ENCODE data around the gene FLVCR2. TPM values are rescaled to one million over a fixed set of nuclear protein-coding genes. Genes with fewer than 3 reads are reported as not detected.
"Not testable (repeated sequence)": the region's sequence is repeated elsewhere in the genome, so short reads cannot be mapped to it uniquely, and the experiment has no call there.

Gene FLVCR2
- polyA plus RNA-seq, 1 of the 3 experiments (the other 2 are of a cell fraction): 0.05 TPM

DNA sequence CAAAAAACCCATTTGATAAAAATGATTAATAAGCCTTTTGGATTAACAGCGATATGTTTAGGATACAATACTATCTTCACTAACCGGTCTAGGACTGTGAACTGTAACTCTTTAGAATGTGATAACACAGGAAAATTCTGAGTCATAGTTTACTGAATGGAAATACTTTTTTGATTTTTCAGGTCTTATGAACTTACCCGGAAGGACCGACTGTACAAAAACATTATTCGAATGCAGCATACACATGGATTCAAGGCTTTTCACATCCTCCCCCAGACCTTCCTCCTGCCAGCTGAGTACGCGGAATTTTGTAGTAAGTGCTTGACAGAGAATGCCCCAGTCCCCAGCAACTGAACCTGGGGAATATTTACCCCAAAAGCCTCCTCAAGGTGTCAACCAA lies 111.6 kb downstream of the FLVCR2 start:
- WGBS (ENCODE audit: low lambda C conversion rate): 95% methylated on average over 7 of the region's 7 CpGs

DNA sequence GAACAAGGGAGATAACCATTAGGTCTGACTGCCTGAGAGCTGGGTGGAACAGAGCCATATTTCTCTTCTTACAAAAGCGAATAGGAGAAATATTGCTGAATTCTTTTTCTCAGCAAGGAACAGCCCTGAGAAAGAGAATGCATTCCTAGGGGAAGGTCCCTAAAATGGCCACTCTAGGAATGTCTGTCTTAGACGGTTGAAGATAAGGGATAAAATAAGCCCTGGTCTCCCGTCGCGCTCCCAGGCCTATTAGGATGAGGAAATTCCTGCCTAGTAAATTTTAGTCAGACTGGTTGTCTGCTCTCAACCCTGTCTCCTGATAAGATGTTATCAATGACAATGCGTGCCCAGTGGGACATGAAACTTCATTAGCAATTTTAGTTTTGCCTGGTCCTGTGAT lies 116.6 kb downstream of the FLVCR2 start:
- 97% methylated on average over 6 of the region's 6 CpGs for WGBS (ENCODE audit: low lambda C conversion rate)
- not testable (repeated sequence) for H3K27ac ChIP-seq (ENCODE audit: low read depth in 2 of 2, low read length in 1 of 2)

More for the DNA sequence above, 111.6 kb downstream of the FLVCR2 start:
- Histone ChIP-seq H3F3A (replicated peaks; ENCODE audit: insufficient read depth) (no peaks in the 10 kb centered on the region), H3K27me3 (ENCODE audit: insufficient read depth) (no peaks in the 10 kb centered on the region), H3K9ac (no peak overlapping the region), H3K27ac (ENCODE audit: low read depth in 2 of 2, low read length in 1 of 2) (no peak overlapping the region), H4K20me1 (ENCODE audit: insufficient read depth) (no peaks in the 10 kb centered on the region), H3K4me3 (ENCODE audit: low read depth in 2 of 2, low read length in 1 of 2) (no peak overlapping the region), H3K36me3 (replicated peaks in 1 of 2; ENCODE audit: control insufficient read depth in 1 of 2, insufficient read depth in 2 of 2, low read length in 1 of 2) (peaks cover 33 to 40% of the 10 kb centered on the region in 2 experiments), H3K4me2 (no peak overlapping the region), H2AFZ (ENCODE audit: low read depth) (no peak overlapping the region), H3K79me2 (ENCODE audit: insufficient read depth) (no peaks in the 10 kb centered on the region), H3K9me3 (no peaks in the 10 kb centered on the region), H3K4me1 (ENCODE audit: control insufficient read depth in 1 of 2, insufficient read depth in 2 of 2, low read depth in 1 of 2, low read length in 1 of 2) (no peaks in the 10 kb centered on the region), H3K9me2 (no peaks in the 10 kb centered on the region)
- POLR2A ChIA-PET: no interaction called here
- no peak for TF ChIP-seq MXI1 (IDR thresholded peaks at IDR 0.05; ENCODE audit: low read depth, low read length)
- TF ChIP-seq, protein P1, sequence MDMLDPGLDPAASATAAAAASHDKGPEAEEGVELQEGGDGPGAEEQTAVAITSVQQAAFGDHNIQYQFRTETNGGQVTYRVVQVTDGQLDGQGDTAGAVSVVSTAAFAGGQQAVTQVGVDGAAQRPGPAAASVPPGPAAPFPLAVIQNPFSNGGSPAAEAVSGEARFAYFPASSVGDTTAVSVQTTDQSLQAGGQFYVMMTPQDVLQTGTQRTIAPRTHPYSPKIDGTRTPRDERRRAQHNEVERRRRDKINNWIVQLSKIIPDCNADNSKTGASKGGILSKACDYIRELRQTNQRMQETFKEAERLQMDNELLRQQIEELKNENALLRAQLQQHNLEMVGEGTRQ (IDR thresholded peaks at IDR 0.05; ENCODE audit: borderline replicate concordance, low read depth, low read length): no peak
- no peak for TF ChIP-seq MEF2A (IDR thresholded peaks at IDR 0.05; ENCODE audit: borderline replicate concordance, low read depth)
- TF ChIP-seq POLR2AphosphoS5 (IDR thresholded peaks at IDR 0.05; ENCODE audit: low read depth, low read length): no peak
- TF ChIP-seq TCF12 (IDR thresholded peaks at IDR 0.05): no peak
- TF ChIP-seq, protein P2, sequence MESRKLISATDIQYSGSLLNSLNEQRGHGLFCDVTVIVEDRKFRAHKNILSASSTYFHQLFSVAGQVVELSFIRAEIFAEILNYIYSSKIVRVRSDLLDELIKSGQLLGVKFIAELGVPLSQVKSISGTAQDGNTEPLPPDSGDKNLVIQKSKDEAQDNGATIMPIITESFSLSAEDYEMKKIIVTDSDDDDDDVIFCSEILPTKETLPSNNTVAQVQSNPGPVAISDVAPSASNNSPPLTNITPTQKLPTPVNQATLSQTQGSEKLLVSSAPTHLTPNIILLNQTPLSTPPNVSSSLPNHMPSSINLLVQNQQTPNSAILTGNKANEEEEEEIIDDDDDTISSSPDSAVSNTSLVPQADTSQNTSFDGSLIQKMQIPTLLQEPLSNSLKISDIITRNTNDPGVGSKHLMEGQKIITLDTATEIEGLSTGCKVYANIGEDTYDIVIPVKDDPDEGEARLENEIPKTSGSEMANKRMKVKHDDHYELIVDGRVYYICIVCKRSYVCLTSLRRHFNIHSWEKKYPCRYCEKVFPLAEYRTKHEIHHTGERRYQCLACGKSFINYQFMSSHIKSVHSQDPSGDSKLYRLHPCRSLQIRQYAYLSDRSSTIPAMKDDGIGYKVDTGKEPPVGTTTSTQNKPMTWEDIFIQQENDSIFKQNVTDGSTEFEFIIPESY (IDR thresholded peaks at IDR 0.05; ENCODE audit: borderline replicate concordance, low read depth): no peak
- no peak for DNase-seq
- CTCF ChIA-PET: interaction anchor here (3.4 kb wide), 1 partner anchor 19 kb away, joined by 9 read pairs; no protein-coding TSS in a partner anchor

DNA sequence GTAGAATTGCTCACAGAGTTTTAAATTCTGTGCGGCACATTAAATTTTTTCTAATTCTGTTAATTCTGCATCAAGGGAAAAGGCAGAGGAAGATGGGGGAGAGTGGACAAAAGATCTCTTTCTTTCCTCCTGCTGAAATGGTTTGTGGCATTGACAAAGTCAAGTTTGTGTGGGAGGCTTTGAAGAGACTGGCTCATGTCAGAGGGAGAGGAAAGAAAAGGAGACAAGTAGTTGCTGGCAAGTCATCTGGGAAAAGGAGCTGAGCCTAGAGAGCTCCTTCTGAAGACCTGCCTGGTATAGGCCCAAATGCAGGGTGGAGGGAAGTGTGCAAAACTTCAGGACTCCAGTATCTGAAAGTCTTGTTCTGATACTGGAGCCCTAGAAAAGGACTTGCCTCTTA lies 119.0 kb downstream of the FLVCR2 start:
- Histone ChIP-seq H4K20me1 (ENCODE audit: insufficient read depth) (no peaks in the 10 kb centered on the region), H2AFZ (ENCODE audit: low read depth) (no peak overlapping the region), H3K9me2 (no peaks in the 10 kb centered on the region), H3K9me3 (no peaks in the 10 kb centered on the region), H3K36me3 (replicated peaks in 1 of 2; ENCODE audit: control insufficient read depth in 1 of 2, insufficient read depth in 2 of 2, low read length in 1 of 2) (peaks cover 37 to 48% of the 10 kb centered on the region in 2 experiments), H3K9ac (no peak overlapping the region), H3F3A (replicated peaks; ENCODE audit: insufficient read depth) (no peaks in the 10 kb centered on the region), H3K4me3 (ENCODE audit: low read depth in 2 of 2, low read length in 1 of 2) (no peak overlapping the region), H3K4me2 (no peak overlapping the region), H3K79me2 (ENCODE audit: insufficient read depth) (no peaks in the 10 kb centered on the region), H3K27me3 (ENCODE audit: insufficient read depth) (no peaks in the 10 kb centered on the region), H3K27ac (ENCODE audit: low read depth in 2 of 2, low read length in 1 of 2) (no peak overlapping the region), H3K4me1 (ENCODE audit: control insufficient read depth in 1 of 2, insufficient read depth in 2 of 2, low read depth in 1 of 2, low read length in 1 of 2) (no peaks in the 10 kb centered on the region; a peak in 1 of 4 replicates)
- POLR2A ChIA-PET: no interaction called here
- CTCF ChIA-PET: interaction anchor here (4.6 kb wide), 1 partner anchor 12 kb away, joined by 24 read pairs; no protein-coding TSS in a partner anchor
- DNase-seq: no peak
- TF ChIP-seq, protein P1 (IDR thresholded peaks at IDR 0.05; ENCODE audit: borderline replicate concordance, low read depth, low read length): no peak
- TF ChIP-seq SMC3 (IDR thresholded peaks at IDR 0.05; ENCODE audit: low read depth, low read length) (no peak), TAF1 (IDR thresholded peaks at IDR 0.05; ENCODE audit: borderline replicate concordance, low read depth, low read length) (no peak), ELF1 (IDR thresholded peaks at IDR 0.05) (no peak), RFX5 (IDR thresholded peaks at IDR 0.05; ENCODE audit: low read length) (no peak), TCF12 (IDR thresholded peaks at IDR 0.05) (no peak), RXRA (IDR thresholded peaks at IDR 0.05; ENCODE audit: borderline replicate concordance, low read depth) (no peak)
- TF ChIP-seq, protein P3, sequence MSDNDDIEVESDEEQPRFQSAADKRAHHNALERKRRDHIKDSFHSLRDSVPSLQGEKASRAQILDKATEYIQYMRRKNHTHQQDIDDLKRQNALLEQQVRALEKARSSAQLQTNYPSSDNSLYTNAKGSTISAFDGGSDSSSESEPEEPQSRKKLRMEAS (IDR thresholded peaks at IDR 0.05; ENCODE audit: low read depth): no peak
- WGBS (ENCODE audit: low lambda C conversion rate): 93% methylated on average over 1 of the region's 1 CpG

More for the DNA sequence above, 116.6 kb downstream of the FLVCR2 start:
- H3K9me2 ChIP-seq; H3K9ac ChIP-seq; POLR2A ChIA-PET; H3K9me3 ChIP-seq; H3K79me2 ChIP-seq (ENCODE audit: insufficient read depth); H4K20me1 ChIP-seq (ENCODE audit: insufficient read depth); H3K4me2 ChIP-seq; H3F3A ChIP-seq (replicated peaks; ENCODE audit: insufficient read depth); H3K27me3 ChIP-seq (ENCODE audit: insufficient read depth); H3K4me3 ChIP-seq (ENCODE audit: low read depth in 2 of 2, low read length in 1 of 2); DNase-seq; H2AFZ ChIP-seq (ENCODE audit: low read depth); H3K4me1 ChIP-seq (ENCODE audit: control insufficient read depth in 1 of 2, insufficient read depth in 2 of 2, low read depth in 1 of 2, low read length in 1 of 2): not testable (repeated sequence)
- CTCF ChIA-PET: interaction anchor here (4.6 kb wide), 1 partner anchor 15 kb away, joined by 24 read pairs; no protein-coding TSS in a partner anchor
- peaks cover 42 to 48% of the 10 kb centered on the region in 2 experiments for H3K36me3 ChIP-seq (replicated peaks in 1 of 2; ENCODE audit: control insufficient read depth in 1 of 2, insufficient read depth in 2 of 2, low read length in 1 of 2)

All from SK-N-SH (cell line).